Colonic mucosa (tissue), 4 donors: Measurements from ENCODE around the gene ANAPC13. TPM values are rescaled to one million over a fixed set of nuclear protein-coding genes. Genes with fewer than 3 reads are reported as not detected.
A peak's percentile ranks its signal among the peaks of the same experiment; 100 is the strongest.

Experiments used
- DNase-seq: peaks from one replicate; pipeline ENCODE4 v3.0.0-alpha.2; 2020
- H3K27ac ChIP-seq: fragments of 200-600 bp; one replicate; pipeline ENCODE4 v1.8.0; 2021
- H3K27me3 ChIP-seq: fragments of 200-600 bp; one replicate; pipeline ENCODE4 v1.8.0; 2021
- H3K36me3 ChIP-seq: fragments of 200-600 bp; one replicate; pipeline ENCODE4 v1.8.0; 2021
- H3K4me1 ChIP-seq: fragments of 200-600 bp; one replicate; pipeline ENCODE4 v1.8.0; 2021; ENCODE audit warnings: mild to moderate bottlenecking
- H3K4me3 ChIP-seq: fragments of 200-600 bp; one replicate; pipeline ENCODE4 v1.8.0; 2021
- H3K9ac ChIP-seq, 2 donors: one replicate each; pipeline ENCODE4 v1.7.0; 2013; ENCODE audit warnings: control low read depth in 2 of 2, low read depth in 2 of 2, low read length in 2 of 2
- H3K9me3 ChIP-seq: fragments of 200-600 bp; one replicate; pipeline ENCODE4 v1.8.0; 2021
- intact Hi-C: fragments of 100-400 bp; cut with DNase I; formaldehyde crosslinking; loops from one replicate; pipeline ENCODE4 v1.14.1; 2022
- total RNA-seq, 2 donors: library from RNA; stranded (reverse); fragmentation: NEBNext Ultra II Directional in 1 of 2; extraction: Animal tissue kit (Norgen Biotek cat#: 25700) in 1 of 2; gene quantifications; one replicate each; pipeline ENCODE4 v1.2.1, GENCODE V29; 2021
- TF ChIP-seq, protein P1 (sequence below): fragments of 200-600 bp; IDR thresholded peaks from one replicate; pipeline ENCODE4 v1.8.0; 2022; ENCODE audit warnings: antibody characterized with exemption, mild to moderate bottlenecking
- donor health status: healthy.
- donor health status: DM: no; HTN: no; CAD: no.
- donor health status: DM: no; HTN: no; CAD: no.

Gene ANAPC13
- total RNA-seq, 2 donors from 2014 or later, result 31.6 to 33.5 TPM

DNA sequence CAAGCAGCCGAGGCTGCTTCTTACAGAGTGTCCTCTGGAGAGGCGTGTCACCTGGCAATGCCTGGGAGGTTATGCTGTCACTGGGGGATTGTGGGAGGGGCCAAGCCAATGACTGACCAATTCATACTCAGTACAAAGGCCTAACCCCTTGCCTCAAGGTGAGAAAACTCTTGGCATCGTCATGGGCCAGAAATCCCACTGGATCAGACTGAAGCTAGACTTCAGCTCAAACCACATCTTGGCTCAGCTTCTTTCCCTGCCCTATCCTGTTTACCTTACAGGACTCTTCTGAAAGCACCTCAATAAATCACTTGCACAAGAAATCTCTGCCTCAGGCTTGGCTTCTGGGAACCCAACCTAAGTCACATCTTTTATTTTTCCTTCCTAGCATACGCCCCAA lies 9.5 kb downstream of the ANAPC13 start:
- Histone ChIP-seq H3K4me3 (no peak overlapping the region), H3K9me3 (no peaks in the 10 kb centered on the region), H3K27me3 (no peaks in the 10 kb centered on the region), H3K4me1 (no peaks in the 10 kb centered on the region), H3K27ac (no peak overlapping the region), H3K36me3 (peaks cover 12% of the 10 kb centered on the region), H3K9ac (no peak overlapping the region)
- TF ChIP-seq, protein P1, sequence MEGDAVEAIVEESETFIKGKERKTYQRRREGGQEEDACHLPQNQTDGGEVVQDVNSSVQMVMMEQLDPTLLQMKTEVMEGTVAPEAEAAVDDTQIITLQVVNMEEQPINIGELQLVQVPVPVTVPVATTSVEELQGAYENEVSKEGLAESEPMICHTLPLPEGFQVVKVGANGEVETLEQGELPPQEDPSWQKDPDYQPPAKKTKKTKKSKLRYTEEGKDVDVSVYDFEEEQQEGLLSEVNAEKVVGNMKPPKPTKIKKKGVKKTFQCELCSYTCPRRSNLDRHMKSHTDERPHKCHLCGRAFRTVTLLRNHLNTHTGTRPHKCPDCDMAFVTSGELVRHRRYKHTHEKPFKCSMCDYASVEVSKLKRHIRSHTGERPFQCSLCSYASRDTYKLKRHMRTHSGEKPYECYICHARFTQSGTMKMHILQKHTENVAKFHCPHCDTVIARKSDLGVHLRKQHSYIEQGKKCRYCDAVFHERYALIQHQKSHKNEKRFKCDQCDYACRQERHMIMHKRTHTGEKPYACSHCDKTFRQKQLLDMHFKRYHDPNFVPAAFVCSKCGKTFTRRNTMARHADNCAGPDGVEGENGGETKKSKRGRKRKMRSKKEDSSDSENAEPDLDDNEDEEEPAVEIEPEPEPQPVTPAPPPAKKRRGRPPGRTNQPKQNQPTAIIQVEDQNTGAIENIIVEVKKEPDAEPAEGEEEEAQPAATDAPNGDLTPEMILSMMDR, result no peak
- intact Hi-C loops, result loop anchor here (5.0 kb wide), 1 partner anchor 264 kb away; no protein-coding TSS in a partner anchor
- no peak for DNase-seq

DNA sequence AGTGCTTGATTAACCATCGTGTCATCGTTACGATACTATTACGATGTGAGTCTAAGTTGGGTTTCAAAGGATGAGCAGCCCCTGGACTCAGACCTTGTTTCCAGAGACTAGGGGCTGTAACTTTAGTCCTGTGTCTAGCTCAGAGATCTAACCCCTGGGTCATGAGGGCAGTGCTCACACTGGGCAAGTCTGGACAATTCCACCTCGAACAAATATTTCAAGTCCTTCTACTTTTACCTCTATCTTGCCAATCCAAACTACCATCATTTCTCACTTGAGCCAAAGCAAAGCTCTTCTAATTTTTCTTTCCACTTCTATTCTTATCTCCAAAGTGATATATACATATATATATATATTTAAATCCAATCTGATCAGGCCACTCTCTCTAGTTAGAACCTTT lies 10.8 kb downstream of the ANAPC13 start:
- intact Hi-C loops, result loop anchor here (1.0 to 5.0 kb wide), 3 partner anchors 98 to 263 kb away; no protein-coding TSS in a partner anchor
- no peak overlapping the region for H3K4me3 ChIP-seq
- H3K9me3 ChIP-seq, result no peaks in the 10 kb centered on the region
- H3K27me3 ChIP-seq, result no peaks in the 10 kb centered on the region
- no peak overlapping the region for H3K27ac ChIP-seq
- no peak for DNase-seq
- no peak overlapping the region for H3K9ac ChIP-seq
- TF ChIP-seq, protein P1, result no peak
- no peaks in the 10 kb centered on the region for H3K4me1 ChIP-seq
- peaks cover 12% of the 10 kb centered on the region for H3K36me3 ChIP-seq

DNA sequence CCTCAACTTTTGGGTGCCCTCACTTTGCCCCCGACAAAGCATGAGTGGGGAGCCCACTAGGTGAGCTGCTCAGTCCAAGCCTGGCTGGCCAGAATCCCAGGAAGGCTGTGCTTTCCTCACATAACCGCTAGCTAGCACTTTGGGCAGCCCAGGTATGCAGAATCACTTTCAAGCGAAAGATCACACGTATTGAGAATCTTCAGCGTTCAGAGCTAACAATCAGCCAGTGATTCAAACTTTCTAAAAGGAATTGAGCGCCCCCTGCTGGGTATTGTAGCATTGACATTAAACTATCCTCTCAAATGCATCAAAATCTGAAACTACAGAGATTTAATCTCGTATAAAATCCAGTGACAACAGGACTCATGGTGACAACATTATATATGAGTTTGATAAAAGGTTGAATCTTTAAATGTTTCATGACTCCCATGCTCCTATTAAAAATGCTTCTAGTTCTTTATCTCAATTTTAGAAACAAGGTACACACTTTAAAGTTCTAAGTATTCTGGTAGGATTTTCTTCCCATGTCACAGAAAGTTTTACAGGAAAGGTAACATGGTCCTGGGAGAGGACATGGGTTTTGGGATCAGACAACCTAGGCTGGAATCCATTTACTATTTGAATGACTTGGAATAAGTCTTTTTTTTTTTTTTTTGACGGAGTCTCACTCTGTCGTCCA lies 11.8 kb downstream of the ANAPC13 start:
- peak; percentile 91 for DNase-seq
- TF ChIP-seq, protein P1, result peak; percentile 80
- H3K9me3 ChIP-seq, result no peaks in the 10 kb centered on the region
- no peak overlapping the region for H3K4me3 ChIP-seq
- H3K9ac ChIP-seq, result no peak overlapping the region
- H3K36me3 ChIP-seq, result peaks cover 12% of the 10 kb centered on the region
- H3K27ac ChIP-seq, result no peak overlapping the region
- no peaks in the 10 kb centered on the region for H3K4me1 ChIP-seq
- intact Hi-C loops, result loop anchor here (1.0 to 5.0 kb wide), 2 partner anchors 97 to 166 kb away; no protein-coding TSS in a partner anchor
- H3K27me3 ChIP-seq, result no peaks in the 10 kb centered on the region

DNA sequence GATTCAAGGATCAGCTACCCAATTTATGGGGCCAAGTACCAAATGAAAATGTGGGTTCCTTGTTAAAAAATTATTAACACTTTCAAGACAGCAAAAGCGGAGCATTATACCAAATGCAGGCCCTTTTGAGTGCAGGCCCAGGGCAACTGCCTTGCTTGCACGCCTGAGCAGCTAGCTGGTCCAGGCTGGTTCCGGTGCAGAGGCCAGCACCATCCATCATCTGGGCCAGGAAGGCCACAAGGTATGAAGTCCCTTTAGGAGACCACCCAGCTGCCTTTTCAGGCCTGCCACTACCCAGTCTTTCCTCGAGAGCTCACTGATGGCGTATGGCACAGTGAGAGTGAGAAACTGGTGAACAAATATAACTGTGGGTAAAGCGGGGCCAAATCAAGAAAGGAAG lies 13.0 kb downstream of the ANAPC13 start:
- no peak overlapping the region for H3K27ac ChIP-seq
- H3K36me3 ChIP-seq, result peaks cover 3% of the 10 kb centered on the region
- intact Hi-C loops, result loop anchor here (5.0 kb wide), 1 partner anchor 96 kb away; no protein-coding TSS in a partner anchor
- H3K4me1 ChIP-seq, result no peaks in the 10 kb centered on the region
- H3K4me3 ChIP-seq, result no peak overlapping the region
- TF ChIP-seq, protein P1, result no peak
- H3K9ac ChIP-seq, result no peak overlapping the region
- DNase-seq, result no peak
- no peaks in the 10 kb centered on the region for H3K9me3 ChIP-seq
- no peaks in the 10 kb centered on the region for H3K27me3 ChIP-seq

DNA sequence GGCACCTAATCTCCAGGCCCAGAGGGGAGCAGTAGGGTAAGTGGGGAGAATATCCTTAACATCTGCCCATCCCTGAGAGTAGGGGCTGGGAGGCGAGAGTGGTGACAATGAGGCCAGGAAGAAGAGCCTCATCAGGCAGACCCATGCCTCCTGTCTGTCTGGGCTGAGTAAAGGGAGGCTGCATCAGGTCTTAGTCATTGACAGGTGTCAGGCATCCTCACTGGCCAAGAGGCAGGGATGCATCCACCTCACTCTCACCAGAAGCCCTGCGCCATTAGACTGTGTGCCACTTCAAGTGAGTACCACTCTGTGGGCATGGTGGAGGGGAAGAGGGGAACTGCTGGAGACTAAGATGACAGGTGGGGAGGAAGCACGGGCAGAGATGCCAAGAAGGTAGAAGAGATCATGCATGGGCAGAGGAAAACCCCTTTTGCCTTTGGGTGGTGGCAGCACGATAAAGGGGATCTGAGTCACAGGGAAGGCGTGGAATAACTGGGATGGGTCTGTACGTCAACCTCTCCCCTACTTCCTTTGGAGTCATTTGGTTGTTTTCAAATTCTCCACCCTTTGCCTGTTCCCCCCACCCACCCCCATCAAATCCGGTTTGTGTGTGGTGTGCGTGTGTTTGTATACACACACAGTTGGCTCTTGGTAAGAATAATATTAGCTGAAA lies 14.1 kb downstream of the ANAPC13 start:
- Histone ChIP-seq H3K9ac (no peak overlapping the region), H3K9me3 (no peaks in the 10 kb centered on the region), H3K4me1 (no peaks in the 10 kb centered on the region), H3K4me3 (no peak overlapping the region), H3K27ac (no peak overlapping the region), H3K36me3 (no peaks in the 10 kb centered on the region), H3K27me3 (no peaks in the 10 kb centered on the region)
- no peak for DNase-seq
- intact Hi-C loops, result loop anchor here (5.0 kb wide), 1 partner anchor 94 kb away; no protein-coding TSS in a partner anchor
- TF ChIP-seq, protein P1, result no peak
